Colon (tissue), 2 donors: Measurements from ENCODE around the gene HERC6.
"Not testable (repeated sequence)": the region's sequence is repeated elsewhere in the genome, so short reads cannot be mapped to it uniquely, and the experiment has no call there.

Source experiments
- FAIRE-seq: peaks from 2 replicates; lab custom pipeline; 2012; peaks lifted over from hg19 to GRCh38; lab: Jason Lieb, UNC
- donor health status: control.
- donor health status: control.

The HERC6 gene

DNA sequence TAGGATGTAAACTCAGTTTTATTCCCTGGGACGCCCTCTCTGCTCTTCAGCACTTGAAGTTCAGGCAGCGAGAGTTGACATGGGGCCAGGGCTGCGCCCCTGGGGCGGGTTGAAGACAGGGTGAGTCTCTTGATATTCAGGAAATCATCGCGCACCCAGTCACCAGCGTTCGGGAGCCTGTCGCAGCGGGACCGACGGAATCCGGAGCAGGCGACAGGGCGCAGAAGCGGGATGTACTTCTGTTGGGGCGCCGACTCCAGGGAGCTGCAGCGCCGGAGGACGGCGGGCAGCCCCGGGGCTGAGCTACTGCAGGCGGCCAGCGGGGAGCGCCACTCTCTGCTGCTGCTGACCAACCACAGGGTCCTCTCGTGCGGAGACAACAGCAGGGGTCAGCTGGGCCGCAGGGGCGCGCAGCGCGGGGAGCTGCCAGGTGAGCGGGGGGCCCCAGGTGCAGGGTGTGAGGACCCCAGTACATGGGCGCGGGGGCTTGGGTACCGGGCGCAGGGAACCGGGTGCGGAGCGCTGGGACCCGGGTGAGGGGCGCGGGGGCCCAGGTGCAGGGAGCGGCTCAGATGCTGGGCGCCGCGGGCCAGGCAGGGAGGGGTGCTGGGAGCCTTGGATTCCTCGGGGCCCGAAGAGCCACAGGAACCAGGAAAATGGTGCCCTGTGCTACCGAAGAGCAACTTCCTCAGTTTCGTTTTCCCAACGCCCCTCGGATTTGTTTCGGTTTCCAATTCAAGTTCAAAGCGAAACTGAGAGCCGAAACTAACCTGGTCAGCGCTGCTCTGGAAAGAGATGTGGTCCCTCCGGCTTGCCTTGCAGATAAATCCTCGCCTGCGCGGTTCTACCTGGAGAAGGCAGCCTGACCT is at the start of gene HERC6:
Gene HERC6, plus strand, starts transcription at position 162 of the 869 bp plus-strand sequence. Its CDS starts 70 bp downstream, at position 232.
- FAIRE-seq, result no peak

DNA sequence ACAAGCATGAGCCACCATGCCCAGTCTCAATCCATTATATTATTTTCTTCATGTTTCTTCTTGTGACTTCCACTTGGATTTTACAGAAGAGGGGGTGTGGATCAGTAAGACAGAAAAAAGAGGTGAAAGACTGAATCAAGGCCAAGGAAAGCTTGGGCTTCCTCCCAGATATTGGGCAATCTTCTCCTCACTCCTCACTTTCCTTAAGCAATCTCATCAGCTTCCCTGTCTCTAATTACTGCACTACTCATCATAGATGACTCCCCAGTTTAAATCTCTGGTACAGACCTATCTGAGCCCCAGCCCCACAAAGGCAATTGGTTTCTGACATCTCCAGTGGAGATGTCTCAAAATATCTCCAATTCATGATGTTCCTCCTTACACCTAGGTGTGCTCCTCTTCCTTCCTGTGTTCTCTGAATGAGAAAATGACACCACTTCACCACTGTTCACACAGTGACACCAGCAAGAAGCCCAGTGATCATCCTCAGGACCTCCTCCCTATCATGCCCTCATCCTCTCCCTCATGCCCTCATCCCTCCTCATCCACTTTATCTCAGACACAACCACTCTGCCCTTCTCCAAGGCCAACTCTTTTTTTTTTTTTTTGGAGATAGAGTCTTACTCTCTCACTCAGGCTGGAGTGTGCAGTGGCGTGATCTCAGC is 44.8 kb upstream of the HERC6 start:
- no peak for FAIRE-seq

DNA sequence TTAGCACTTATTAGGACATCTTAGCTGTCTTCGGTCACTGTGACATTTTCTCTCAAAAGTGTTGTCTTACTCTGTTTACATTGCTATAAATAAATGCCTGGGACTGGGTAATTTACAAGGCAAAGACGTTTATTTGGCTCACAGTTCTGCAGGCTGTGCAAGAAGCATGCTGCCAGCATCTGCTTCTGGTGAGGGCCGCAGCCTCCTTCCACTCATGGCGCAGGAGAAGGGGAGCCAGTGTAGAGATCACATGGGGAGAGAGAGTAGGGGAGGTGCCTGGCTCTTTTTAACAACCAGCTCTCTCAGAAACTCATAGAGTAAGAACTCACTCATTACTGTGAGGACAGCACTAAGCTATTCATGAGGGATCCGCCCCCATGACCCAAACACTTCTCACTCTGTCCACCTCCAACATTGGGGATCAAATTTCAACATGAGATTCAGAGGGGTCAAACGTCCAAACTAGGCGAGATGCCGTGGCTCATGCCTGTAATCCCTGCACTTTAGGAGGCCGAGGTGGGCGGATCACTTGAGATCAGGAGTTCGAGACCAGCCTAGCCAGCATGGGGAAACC is 43.5 kb upstream of the HERC6 start:
- no peak for FAIRE-seq

DNA sequence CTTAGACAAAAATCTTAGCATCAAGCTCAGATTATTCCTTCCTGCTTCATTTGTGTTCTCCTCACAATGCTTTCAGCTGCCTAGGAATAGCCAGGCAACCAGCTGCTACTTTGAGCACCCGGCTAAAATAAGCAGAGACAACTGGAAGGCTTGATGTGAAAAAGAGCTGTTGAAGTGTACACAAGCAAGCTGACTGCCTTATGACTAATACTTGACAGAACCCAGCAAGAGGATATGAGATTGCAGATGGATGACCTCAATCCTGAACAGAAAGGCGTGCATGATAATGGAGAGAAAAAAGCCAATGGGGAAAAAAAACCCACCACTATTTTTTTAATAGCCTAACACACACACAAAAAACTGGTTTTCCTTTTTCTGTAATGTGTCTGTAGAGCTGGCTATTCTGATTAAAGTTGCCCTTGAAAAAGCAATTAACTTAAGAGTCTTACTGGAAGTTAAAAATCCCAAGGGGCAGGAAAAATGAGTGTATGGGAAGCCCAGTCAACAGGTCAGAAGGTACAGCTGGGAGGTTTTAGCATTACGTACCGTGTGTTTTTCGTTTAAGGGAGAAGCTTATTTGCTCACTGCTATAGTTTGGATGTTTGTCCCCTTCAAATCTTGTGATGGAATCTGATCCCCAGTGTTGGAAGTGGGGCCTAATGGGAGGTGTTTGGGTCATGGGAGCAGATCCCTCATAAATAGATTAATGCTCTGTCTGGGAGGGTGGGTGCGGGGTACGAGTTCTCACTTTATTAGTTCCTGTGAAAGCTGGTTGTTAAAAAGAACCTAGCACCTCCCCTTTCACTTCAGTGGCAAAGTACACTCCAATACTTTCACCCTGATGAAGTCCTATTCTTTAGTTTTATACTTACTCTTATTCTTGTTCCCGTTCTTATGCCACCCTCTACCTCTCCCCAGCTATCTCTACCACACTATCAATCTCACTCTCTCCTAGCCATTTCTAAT is 37.1 kb upstream of the HERC6 start:
- FAIRE-seq, result no peak

DNA sequence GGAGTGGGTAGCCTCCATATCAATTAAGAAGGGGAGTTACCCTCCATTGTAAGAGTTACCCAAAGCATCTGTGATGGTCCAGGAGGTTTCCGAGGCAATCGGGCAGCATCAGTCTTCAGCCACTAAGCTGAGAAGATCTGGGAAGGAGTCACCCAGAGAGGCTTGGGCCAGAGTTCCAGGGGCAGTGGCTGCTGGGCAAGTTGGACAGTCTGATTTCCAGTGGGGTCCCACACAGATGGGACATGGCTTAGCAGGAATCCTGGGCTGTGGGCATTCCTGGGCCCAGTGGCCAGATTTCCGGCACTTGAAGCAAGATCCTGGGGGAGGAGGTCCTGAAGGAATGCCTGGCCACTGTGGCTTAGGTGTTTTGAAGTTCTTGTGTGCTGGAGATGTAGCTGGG is 31.8 kb upstream of the HERC6 start:
- FAIRE-seq, result not testable (repeated sequence)

DNA sequence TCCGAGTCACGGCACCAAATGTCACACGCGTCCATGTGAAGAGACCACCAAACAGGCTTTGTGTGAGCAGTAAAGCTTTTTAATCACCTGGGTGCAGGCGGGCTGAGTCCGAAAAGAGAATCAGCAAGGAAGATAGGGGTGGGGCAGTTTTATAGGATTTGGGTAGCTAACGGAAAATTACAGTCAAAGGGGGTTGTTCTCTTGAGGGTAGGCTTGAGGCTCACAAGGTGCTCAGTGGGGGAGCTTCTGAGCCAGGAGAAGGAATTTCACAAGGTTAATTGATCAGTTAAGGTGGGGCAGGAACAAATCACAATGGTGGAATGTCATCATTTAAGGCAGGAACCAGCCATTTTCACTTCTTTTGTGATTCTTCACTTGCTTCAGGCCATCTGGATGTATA is 29.9 kb upstream of the HERC6 start:
- not testable (repeated sequence) for FAIRE-seq

DNA sequence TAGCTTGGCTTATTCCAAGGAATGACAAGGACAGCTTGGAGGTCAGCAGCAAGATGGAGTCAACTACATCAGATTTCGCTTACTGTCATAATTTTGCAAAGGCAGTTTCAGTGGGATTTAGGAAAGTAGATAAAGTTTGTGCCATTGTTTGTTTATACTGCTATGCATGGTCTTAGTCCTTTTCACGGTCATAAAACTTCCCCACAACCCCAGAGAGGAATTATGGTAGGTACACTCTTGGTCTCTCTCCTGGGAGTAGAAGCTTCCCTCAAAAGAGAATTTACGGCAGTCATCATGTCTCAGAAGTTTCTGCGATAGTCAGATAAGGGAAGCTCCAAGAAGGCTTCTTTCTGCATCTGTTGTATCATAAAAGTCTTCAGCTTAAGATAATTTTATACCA is 27.9 kb upstream of the HERC6 start:
- FAIRE-seq, result no peak

DNA sequence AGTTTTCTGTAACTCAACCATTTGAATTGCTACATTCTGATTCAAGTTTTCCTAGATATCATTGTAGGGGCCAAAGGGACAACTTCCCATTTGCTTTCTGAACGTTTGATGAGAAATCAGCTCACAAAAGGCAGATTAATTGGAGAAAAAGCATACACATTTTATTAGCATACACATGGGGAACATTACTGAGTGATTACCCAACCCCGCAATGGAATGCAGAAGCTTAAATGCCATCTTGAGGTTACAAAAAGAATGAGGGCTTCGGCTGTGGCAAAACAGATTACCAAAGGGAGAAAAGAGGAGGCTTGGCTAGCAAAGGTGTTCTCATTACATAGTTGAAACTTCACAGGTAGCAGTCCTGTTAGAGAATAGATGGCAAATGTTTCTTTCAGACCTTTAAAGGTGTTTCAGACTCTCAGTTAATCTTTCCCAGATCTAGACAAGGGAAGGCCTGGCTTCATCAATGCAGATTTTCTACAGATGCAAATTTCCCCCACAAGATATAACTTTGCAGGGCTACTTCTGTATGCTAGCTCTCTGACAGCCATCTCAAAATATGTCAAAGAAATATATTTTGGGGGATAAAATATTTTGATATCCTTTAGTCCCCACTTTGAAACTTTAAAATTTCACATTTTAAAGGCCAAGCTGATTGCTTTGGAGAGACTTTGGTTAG is 26.5 kb upstream of the HERC6 start:
- no peak for FAIRE-seq

DNA sequence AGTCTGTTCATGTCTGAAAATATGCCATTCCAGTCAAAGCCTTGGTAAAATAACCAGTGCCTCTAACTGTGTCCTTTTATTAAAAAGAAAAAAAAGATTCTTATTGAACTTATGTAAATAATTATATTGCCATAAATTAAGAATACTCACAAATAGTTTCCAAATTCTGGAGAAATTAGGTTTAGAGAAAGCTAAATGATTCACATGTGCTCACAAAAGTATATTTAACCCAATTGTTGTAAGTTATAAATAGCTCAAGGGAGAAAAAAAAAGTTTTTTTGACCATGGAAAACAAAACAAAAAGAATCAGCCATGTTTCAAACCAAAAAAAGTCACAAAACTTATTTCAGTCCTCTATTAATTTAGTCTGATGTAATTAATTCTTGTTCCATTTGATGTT is 25.3 kb upstream of the HERC6 start:
- no peak for FAIRE-seq

DNA sequence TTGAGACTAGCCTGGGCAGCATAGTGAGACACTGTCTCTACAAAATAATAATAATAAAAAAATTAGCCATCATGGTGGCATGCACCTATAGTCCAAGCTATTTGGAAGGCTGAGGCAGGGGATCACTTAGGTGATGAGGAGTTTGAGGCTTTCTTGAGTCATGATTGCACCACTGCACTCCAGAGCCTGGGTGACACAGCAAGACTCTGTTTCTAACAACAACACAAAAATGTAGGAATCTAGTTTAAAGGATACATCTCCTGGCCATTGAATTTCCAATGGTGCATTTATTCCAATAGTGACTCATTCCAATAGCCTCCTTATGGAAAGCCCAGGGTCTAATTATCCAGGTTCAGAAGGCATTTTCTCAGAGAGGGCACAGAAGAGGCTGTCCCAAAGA is 21.9 kb upstream of the HERC6 start:
- FAIRE-seq, result no peak

DNA sequence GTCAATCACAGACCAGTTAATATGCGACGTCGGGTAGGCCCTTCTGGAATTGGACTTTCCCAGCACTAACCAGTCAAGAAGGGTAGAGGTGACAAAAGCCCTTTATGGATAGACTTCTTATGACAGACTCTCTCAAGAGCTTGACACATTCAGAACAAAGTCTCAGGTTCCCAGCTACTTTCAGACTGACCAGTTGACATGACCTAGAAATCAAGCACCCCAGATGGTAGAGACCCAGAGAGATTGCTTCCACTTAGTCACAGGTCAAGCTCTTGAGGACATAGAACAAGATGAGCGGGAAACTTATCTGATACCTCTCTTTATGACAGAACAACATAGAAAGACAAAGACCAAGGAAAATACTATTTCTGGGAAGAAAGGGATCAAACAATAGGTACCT is 21.4 kb upstream of the HERC6 start:
- FAIRE-seq, result no peak

DNA sequence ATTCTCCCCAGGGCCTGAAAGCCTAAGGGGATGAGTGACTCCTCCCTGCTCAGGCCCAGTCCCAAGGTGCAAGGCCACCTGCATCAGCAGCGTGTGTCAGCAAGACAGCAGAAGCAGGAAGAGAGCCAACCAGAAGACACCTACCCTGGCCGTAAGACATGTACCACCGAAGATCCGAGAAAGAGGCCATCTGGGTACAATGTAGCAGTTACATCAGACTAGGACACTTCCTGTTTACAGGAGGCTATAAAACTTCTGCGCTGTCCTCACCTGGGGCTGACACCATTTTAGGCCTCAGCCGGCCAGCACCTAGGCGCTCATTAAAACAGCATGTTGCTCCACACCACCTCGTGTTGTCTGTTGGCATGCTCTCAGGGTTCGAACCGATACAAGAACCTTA is 19.1 kb upstream of the HERC6 start:
- FAIRE-seq, result no peak

DNA sequence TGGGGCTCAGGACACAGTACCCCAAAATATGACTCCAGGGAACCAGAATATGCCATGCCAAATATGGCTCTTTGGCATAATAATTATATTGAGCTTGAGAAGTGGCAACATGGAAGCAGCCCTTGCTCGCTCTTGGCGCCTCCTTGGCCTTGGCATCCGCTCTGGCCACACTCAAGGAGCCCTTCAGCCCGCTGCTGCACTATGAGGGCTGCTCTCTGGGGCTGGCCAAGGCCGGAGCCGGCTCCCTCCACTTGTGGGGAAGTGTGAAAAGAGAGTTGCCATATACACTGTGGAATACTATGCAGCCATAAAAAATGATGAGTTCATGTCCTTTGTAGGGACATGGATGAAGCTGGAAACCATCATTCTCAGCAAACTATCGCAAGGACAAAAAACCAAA is 18.4 kb upstream of the HERC6 start:
- no peak for FAIRE-seq

DNA sequence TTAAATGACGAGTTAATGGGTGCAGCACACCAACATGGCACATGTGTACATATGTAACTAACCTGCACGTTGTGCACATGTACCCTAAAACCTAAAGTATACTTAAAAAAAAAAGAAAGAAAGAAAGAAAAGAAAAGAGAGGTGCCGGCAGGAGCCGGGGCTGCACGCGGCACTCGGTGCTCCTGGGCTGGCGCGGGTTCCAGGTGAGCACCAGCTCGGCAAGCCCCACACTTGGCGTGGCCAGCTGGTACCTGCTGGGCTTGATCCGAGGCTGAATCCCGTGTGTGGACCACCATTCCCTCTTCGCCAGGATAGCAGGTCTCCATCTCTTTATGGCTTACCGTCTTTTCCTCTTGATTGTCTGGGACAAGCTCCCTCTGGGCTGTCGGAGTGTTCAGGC is 17.9 kb upstream of the HERC6 start:
- no peak for FAIRE-seq

DNA sequence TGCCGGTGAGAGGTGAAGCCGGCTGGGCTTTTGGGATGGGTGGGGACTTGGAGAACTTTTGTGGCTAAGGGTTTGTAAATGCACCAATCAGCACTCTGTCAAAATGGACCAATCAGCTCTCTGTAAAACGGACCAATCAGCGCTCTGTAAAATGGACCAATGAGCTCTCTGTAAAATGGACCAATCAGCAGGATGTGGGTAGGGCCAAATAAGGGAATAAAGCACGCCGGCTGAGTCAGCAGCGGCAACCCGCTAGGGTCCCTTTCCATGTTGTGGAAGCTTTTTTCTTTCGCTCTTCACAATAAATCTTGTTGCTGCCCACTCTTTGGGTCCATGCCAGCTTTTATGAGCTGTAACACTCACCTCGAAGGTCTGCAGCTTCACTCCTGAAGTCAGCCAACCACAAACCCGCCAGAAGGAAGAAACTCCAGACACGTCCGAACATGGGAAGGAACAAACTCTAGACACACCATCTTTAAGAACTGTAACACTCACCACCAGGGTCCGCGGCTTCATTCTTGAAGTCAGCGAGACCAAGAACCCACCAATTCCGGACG is 17.4 kb upstream of the HERC6 start:
- FAIRE-seq, result not testable (repeated sequence)

DNA sequence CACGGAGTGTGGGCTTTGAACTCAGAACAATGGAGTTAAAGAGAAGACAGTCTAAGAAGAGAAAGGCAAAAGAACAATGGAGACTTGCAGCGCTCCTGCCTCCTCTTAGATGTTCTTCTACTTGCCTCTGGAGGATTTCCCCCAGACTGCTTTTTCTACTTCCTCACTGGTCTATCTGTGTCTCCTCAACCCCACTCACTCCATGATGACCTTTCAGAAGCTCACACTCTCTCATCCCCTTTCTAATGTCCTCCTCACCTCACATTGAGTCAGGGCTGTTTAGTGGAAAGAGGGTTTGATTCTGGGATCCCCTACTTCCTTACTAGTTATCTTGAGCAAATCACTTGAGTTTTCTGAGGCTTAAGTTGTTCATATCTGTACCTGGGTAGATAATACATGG is 12.2 kb upstream of the HERC6 start:
- no peak for FAIRE-seq

DNA sequence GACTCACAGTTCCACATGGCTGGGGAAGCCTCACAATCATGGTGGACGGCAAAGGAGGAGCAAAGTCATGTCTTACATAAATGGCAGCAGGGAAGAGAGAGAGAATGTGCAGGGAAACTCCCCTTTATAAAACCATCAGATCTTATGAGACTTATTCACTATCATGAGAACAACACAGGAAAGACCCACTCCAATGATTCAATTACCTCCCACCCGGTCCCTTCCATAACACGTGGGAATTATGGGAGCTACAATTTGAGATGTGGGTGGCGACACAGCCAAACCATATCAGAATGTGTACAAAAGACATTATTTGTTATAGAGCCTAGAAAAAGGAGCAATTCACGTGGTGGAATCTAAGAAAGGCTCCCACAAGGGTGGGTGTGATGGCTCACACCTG is 10.8 kb upstream of the HERC6 start:
- no peak for FAIRE-seq

DNA sequence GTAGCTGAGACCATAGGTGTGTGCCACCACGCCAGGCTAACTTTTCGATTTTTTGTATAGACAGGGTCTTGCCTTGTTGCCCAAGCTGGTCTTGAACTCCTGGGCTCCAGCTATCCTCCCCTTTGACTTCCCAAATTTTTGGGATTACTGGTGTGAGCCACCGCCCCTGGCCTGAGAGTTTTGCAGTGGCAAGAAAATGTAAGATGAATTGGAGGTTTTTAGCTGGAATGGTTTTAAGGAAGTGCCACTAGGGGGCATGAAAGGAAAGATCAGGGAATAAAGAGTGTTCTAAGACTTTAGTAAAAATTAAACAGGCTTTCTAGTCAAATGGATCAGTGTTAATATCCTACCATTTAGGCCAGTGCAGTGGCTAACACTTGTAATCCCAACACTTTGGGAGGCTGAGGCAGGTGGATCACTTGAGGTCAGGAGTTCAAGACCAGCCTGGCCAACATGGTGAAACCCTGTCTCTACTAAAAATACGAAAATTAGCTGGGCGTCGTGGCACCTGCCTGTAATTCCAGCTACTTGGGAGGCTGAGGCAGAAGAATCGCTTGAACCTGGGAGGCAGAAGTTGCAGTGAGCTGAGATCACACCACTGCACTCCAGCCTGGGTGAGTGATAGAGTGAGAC is 9.4 kb upstream of the HERC6 start:
- FAIRE-seq, result not testable (repeated sequence)

DNA sequence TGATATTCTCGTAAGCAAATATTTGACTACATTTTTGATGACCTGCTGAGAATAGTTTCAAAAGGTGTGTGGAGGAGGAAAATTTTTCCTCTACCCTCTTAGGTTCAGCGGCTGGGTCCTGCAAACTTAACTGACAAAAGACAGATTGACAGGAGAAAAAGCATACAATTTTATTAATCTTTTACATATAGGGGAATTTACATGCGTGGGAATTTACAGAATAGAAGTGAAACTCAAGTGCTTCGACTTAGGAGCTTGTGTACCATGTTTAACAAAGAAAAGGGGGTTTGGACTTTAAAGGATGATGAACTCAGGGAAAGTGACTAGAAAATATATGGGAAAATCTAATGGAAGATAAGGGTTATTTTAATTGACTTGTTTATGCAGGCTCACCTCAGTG is 2.5 kb downstream of the HERC6 start:
- no peak for FAIRE-seq

DNA sequence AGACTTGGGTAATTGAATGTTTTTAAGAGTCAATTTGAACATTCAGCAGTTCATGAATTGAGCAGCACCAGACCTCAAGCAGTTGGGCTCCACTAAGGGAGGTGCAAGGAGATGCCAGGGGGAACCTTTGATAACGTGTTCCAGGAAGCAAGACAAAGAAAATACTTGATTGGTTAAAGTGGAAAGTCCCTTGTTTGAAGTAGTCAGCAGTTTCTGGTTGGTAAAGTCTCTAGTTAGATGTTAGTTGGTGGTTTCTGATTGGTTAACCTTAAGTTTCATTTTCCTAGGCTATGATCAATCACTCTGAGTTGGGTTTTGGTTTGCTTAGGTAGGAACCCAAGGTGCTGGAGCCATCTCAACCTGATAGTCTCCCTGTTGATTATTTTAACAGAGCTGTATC is 4.0 kb downstream of the HERC6 start:
- FAIRE-seq, result no peak

DNA sequence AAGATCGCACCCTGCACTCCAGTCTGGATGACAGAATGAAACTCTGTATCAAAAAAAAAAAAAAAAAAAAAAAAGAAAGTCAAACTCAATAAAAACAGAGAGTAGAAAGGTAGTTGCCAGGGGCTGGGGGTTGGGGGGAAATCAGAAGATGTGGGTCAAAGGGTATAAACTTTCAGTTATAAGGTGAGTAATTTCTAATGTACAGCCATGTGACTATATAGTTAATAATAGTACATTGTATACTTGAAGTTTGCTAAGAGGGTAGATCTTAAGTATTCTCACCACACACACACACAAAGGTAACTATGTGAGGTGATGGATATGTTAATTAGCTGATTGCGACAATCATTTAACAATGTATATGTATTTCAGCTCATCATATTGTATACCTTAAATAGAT is 11.5 kb downstream of the HERC6 start:
- FAIRE-seq, result no peak
